Astrocyte of the cerebellum (primary cell): Measurements from ENCODE around the gene MYO7B.

Experiments
- DNase-seq: peaks from one replicate; pipeline ENCODE4 v3.0.0-alpha.2; 2011; ENCODE audit warnings: low read depth
- H3K4me3 ChIP-seq: 2 replicates; pipeline ENCODE4 v1.5.1; 2011; ENCODE audit warnings: mild to moderate bottlenecking, low read depth, low read length, moderate library complexity
- in situ Hi-C: cut with HindIII; loops from 2 replicates; pipeline ENCODE4 v1.10.0; 2017; ENCODE audit warnings: low sequenced_read_pairs
- TF ChIP-seq, protein P1 (sequence below): IDR thresholded peaks from 2 replicates; pipeline ENCODE4 v1.5.1; 2012; ENCODE audit warnings: low read length, low read depth, moderate library complexity, mild to moderate bottlenecking; ENCODE audit errors: missing control alignments

MYO7B gene

DNA sequence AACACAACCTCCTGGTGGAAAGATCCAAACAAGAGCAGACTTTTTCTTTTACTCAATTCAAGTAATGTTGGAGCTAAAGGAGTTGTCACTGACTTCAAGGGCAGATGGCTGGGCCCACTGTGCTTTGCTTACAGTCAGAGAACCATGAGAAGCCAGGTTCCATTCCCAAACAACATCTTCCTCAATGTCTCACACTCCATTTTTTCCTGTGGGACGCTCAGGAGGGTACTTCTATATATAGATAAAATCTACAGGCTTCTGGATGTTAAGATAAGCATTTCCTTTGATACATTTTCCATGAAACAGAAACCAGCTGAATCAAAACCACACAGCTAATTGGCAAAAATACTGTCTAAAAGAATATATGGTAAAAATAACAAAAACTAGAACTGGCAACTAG is 23.6 kb upstream of the MYO7B start:
- TF ChIP-seq, protein P1, sequence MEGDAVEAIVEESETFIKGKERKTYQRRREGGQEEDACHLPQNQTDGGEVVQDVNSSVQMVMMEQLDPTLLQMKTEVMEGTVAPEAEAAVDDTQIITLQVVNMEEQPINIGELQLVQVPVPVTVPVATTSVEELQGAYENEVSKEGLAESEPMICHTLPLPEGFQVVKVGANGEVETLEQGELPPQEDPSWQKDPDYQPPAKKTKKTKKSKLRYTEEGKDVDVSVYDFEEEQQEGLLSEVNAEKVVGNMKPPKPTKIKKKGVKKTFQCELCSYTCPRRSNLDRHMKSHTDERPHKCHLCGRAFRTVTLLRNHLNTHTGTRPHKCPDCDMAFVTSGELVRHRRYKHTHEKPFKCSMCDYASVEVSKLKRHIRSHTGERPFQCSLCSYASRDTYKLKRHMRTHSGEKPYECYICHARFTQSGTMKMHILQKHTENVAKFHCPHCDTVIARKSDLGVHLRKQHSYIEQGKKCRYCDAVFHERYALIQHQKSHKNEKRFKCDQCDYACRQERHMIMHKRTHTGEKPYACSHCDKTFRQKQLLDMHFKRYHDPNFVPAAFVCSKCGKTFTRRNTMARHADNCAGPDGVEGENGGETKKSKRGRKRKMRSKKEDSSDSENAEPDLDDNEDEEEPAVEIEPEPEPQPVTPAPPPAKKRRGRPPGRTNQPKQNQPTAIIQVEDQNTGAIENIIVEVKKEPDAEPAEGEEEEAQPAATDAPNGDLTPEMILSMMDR = no peak
- in situ Hi-C loops = no loop called here
- no peak for DNase-seq
- no peak overlapping the region for H3K4me3 ChIP-seq

DNA sequence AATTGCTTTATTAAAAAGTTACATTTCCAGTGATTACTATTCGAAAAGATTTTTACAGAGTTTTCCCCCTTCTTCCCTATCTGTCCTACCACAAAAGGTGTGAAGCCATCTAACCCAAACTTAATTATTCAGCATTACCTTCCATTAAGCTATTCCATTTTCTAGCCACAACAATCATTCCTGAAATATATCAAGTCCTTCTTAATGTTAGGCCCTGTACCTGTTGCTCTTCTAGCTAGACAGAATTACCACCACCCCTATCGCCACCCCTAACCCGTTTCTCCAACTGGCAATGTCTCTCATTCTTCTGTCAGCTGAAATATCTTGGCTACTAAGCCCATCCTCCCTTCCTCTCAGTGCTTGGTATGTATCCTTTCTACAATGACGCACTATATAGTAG is 23.1 kb upstream of the MYO7B start:
- TF ChIP-seq, protein P1 = no peak
- DNase-seq = no peak
- in situ Hi-C loops = no loop called here
- H3K4me3 ChIP-seq = no peak overlapping the region

GRCh38 chr2:127514076-127514475 is 21.4 kb upstream of the MYO7B start:
- H3K4me3 ChIP-seq = no peak overlapping the region
- in situ Hi-C loops = no loop called here
- DNase-seq = no peak
- TF ChIP-seq, protein P1 = no peak

GRCh38 chr2:127514485-127514884 is 21.0 kb upstream of the MYO7B start:
- TF ChIP-seq, protein P1 = no peak
- no peak for DNase-seq
- in situ Hi-C loops = no loop called here
- no peak overlapping the region for H3K4me3 ChIP-seq

DNA sequence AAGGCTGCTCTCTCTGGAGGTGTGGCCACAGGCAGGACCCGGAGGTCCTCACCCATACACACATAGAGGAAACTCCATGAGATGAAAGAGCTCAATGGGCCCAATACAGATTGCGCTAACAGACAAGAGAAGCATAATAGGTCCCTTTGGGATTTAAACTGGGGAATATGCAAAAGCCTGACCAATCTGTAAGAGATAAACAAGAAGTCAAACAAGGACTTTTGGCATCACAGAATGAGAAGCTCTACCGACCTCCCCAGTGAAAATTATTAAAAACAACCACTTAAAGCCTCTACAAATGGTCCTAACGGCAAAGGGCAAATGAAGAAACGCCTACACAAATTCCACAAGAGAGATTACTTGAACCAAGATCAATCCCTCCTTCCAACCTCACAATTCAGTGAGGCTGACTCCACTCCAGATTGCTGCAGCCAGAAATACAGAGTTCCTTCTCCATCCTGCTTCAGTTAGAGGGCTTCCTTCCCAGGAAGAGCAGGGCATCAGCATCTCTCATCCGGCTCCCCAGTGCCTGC is 20.0 kb upstream of the MYO7B start:
- DNase-seq = no peak
- in situ Hi-C loops = no loop called here
- TF ChIP-seq, protein P1 = no peak
- H3K4me3 ChIP-seq = no peak overlapping the region

- TF ChIP-seq, protein P1 = no peak
- H3K4me3 ChIP-seq = no peak overlapping the region
- in situ Hi-C loops = no loop called here
- peak; percentile 93 for DNase-seq
Measured at GRCh38 chr2:127516041-127516762, 19.3 kb upstream of the MYO7B start.

- no peak for DNase-seq
- no peak overlapping the region for H3K4me3 ChIP-seq
- TF ChIP-seq, protein P1 = no peak
- in situ Hi-C loops = no loop called here
Measured at GRCh38 chr2:127517465-127517864, 18.0 kb upstream of the MYO7B start.
